Activated CD4-positive, CD25-positive, alpha-beta regulatory T cell treated with anti-CD3 and anti-CD28 coated beads, Interleukin-2, amount 50 U/mL, for 72 hours (primary cell): Measurements from ENCODE around the gene SLC24A3.
"Not testable (repeated sequence)": the region's sequence is repeated elsewhere in the genome, so short reads cannot be mapped to it uniquely, and the experiment has no call there.

Experiments used
- DNase-seq: peaks from one replicate; pipeline ENCODE4 v3.0.0; 2021

SLC24A3 gene

DNA sequence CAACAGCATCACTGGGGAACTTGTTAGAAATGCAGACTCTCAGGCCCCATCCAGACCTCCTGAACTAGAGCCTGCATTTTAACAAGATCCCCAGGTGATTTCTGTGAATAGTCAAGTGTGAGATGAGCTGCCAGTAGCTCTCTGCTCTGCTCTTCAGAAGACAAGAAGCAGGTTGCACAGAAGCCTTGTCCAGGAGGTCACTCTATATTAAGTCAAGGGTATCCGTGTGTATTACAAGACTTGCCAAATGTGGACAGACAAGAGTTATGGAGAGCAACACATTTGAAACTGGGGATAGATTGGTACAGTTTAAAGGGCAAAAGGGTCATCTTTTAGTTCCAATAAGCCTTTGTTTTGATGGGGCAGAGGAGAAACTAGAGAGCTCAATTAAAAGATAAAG, 522.4 kb downstream of the SLC24A3 start:
- DNase-seq, result no peak

DNA sequence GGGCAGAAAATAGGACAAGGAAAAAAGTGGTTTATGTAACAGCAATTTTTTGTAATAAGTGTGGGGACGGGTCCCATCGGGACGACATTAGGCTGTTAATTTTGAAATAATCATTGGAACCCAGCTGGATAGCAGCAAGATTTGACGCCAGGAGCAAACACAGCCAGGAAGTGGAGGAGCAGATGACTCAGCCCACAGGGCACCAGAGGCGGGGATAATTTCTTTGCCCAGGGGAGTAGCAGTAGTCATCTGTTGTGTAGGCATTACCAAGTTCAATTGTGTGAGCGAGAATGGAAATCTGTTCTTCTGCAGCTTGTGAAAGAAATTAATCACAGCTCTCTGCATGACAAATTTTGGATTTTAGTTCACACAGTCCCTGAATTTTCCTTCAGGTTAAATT, 523.0 kb downstream of the SLC24A3 start:
- DNase-seq, result no peak

DNA sequence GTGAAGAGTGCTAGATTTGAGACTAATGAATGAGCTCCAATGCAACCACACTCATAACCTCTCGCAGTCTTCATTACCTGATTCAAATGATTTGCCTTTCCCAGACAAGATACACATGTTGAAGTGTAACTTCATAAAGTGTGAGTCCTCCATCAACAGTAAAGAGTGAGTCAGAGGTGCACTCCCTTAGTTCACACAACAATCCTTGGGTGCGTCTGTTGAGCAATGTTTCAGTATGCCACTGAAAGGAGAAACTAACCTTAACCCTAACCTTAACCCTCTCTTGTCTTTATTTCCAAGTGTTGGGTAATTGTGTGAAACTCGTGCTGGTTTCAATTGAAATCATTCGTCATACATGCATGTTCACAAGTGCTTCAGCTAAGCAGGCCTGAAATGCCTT, 524.6 kb downstream of the SLC24A3 start:
- DNase-seq, result no peak

DNA sequence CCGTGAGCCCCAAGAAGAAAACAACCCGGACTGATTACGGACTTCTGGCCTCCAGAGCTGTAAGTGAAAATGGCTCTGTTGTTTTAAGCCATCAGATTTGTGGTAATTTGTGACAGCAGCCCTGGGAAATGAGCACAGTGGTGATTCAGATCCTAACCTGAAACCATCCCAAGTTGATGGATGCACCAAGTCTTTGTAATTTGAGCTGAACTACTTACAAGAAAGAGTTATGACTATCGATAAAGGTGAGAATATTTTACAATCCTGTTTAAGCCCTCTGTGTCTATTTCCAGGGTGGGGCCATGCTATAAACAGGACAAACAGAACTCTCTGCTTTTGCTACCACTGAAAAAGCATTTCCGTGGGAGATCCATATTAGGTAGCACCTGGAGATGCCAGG, 526.5 kb downstream of the SLC24A3 start:
- no peak for DNase-seq

DNA sequence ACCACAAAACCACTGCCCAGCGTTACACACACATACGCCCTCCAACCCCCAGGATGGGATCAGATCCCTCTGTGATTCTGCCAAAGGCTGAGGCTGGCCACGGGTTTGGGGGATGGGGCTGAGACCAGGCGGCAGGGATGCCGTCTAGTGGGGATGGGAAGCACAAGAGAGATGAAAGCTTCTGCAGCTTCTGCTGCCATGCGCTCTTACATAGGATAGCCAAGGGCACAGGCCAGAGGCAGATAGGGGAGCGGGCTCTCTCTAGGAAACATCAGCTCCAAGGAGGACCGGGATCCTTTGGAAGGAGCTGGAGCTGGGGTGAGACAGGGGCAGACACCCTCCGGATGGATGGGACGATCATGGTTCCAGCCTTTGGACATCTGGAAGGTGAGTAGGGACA, 526.9 kb downstream of the SLC24A3 start:
- no peak for DNase-seq

DNA sequence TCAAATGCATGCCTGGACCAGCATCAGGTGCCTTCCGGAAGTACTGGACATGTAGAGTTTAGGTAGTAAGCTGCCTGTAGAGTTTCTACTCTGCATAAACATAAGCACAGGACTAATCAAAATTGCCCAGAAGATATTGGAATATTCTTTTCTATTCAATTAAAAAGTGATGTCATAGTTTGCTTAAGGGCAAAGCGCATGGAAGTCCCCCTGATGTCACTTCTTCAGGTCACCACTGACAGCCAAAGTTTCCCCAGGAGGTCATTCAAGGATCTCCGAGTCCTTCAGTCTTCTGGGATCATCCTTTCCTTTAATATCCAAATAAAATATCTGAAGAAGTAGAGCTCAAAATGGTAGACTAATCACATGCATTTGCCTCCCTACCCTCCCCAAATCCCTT, 528.1 kb downstream of the SLC24A3 start:
- DNase-seq, result no peak

DNA sequence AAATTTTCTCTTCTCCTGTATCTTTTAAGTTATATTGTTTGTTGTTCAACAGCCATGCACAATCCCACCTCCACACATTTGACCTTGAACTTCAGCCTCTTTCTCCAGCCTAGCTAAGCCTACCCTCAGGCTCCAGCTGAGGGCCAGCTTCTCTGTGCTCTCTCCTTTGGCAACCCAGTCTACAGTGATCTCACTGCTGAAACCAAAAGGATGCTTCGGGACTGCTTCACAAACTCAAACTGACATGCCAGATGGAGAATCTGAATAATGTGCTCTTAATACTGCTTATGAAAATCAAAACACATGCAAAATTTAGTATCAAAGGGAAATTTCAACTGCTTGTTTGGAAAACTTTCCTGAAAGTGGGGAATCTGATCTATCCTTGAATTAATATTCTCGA, 529.5 kb downstream of the SLC24A3 start:
- DNase-seq, result no peak

DNA sequence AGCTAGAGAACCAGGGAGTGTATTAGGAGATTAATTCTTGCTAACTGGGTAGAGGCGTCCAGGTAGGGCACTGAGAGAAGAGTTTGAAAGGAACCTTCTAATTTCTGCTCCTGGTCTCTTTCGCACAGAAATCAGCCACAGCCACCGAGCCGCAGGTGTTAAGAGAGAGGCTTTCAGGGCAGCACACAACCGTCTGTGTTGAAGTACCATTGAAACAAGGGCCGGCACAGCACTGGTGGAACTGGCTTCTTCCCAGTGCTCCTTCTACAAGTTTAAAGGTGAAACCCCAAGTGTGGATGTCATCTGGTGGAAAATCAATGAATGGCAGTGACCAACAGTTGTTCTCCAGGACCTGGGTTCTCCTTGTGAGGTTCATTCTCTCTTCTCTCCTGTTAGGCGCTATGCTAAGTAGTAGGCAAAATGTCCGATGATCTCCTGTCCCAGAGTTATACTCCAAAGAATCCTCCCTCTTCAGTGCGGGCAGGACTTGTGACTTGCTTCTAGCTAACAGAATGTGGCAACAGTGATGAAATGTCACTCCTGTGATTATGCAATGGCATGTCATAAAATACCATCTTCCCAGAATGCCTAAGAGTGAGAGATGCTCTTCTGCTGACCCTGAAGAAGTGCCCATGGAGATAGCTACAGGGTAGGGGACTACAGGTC, 530.7 kb downstream of the SLC24A3 start:
- DNase-seq, result no peak

DNA sequence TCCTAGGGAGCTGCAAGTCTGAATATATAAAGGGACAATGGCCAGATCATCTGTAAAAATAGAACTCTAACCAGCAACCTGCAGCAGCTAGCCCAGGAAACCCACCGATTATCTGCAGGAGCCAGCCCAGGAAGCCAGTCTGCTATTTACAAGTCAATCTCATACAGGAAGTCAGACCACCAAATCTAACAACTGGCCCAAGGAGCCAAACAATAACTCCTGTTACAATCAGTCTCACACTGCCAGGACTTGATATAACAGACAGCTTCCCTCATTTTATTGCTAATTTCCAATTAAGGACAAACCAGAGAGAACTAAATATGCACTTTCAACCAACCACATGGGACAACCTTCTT, 531.2 kb downstream of the SLC24A3 start:
- DNase-seq, result no peak

DNA sequence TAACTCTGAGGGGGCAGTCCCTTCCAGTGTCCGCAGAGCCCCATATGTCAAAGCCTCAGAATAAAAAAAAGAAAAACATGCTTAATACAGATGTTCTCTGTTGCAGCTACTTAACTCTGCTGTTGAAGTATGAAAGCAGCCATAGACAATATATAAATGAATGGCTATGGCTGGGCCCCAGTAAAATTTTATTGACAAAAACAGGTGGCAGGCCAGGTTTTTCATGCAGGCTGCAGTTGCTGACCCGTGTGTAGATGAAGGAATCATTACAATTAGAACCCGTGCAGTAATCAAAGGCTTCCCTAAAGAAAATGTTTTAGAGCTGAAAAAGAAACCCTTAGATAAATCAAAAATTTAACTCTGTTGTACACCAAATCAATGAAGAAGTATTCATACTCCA, 532.7 kb downstream of the SLC24A3 start:
- DNase-seq, result no peak

DNA sequence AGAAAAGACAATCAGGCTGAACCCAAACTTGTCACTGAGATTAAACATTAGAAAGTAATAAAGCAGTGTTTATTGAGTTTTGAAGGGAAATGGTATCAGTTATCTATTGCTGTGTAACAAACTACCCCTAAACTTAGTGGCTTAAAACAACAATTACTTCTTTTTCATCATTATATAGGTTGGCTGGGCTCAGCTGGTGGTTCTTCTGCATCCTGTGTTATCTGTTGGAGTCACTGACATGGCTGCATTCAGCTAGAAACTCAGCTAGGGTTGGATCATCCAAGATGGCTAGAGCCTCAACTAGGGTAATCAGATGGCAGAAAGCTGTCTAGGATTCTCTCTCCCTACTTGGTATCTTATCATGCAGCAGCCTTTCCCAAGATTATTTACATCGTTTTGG, 533.1 kb downstream of the SLC24A3 start:
- DNase-seq, result no peak

DNA sequence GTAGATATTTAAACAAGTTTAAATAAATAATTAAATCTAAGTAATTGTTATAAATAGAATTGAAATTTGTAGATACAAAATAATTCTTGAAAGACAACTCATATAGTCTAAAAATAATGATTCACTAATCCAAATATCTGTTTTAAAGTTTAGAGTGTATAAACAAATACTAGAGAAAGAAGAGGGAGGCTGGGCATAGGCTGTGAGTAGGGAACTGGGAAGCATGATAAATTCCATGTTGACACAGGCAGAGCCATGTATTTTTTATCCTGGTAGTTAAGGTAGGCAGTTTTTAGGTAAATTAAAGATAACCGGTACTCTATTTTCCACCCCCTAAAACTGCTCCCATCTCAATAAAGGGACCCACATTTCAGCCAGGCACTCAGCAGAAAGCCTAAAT, 534.0 kb downstream of the SLC24A3 start:
- DNase-seq, result no peak

DNA sequence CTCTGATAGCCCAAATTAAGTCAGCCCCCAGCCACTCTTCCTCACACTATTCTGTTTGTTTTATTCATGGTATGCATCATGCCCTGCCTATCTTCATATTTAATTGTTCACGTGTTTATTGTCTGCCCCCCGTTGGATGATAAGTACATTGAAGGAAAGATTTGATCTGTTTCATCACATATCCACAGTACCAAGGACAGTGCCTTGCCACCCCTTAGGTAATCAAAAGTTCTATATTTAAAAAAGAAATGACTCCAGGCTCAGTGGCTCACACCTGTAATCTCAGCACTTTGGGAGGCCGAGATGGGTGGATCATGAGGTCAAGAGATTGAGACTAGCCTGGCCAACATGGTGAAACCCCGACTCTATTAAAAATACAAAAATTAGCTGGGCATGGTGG, 535.5 kb downstream of the SLC24A3 start:
- no peak for DNase-seq

DNA sequence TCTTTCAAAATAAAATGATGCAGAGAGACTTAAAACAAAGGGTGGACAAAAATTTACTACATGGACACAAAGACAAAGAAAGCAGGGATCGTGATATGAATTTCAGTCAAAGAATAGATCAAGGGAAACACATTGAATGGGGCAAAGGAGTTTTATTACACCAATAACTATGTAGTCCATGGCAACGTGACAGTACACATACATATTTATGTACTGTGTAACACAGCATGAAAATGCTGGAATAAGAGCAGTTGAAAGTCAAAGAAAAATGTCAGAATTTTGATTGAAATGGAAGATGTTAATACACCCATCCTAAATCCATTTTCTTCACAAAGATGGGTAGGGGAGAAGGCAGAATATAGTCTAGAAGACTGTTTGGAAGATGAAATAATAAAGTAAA, 536.2 kb downstream of the SLC24A3 start:
- no peak for DNase-seq

DNA sequence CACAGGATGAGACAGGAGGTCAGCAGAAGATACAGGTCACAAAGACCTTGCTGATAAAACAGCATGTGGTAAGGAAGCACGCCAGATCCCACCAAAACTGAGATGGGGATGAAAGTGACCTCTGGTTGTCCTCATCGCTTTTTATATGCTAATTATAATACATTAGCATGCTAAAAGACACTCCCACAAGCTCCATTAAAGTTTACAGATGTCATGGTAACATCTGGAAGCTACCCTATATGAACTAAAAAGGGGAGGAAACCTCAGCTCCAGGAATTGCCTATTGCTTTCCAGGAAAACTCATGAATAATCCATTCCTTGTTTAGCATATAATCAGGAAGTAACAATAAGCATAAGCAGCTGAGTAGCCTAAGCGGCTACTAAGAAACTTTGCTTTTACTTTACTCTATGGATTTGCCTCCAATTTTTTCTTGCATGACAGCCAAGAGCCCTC, 537.2 kb downstream of the SLC24A3 start:
- no peak for DNase-seq

DNA sequence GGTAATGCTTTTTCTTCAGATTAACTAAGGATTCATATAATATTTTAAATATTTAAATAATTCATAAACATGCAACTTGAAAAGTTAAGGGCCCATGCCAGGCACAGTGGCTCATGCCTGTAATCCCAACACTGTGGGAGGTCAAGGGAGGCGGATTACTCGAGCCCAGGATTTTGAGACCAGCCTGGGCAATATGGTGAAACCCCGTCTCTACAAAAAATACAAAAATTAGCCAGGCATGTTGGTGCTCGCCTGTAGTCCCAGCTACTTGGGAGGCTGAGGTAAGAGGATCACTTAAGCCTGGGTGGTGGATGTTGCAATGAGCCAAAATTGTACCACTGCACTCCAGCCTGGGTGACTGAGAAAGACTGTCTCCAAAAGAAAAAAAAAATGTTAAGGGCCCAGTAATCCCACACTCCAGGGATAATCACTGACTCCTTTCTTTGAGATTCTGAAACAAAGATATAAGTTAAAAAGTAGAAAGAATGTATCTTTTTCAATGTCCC, 537.7 kb downstream of the SLC24A3 start:
- no peak for DNase-seq

DNA sequence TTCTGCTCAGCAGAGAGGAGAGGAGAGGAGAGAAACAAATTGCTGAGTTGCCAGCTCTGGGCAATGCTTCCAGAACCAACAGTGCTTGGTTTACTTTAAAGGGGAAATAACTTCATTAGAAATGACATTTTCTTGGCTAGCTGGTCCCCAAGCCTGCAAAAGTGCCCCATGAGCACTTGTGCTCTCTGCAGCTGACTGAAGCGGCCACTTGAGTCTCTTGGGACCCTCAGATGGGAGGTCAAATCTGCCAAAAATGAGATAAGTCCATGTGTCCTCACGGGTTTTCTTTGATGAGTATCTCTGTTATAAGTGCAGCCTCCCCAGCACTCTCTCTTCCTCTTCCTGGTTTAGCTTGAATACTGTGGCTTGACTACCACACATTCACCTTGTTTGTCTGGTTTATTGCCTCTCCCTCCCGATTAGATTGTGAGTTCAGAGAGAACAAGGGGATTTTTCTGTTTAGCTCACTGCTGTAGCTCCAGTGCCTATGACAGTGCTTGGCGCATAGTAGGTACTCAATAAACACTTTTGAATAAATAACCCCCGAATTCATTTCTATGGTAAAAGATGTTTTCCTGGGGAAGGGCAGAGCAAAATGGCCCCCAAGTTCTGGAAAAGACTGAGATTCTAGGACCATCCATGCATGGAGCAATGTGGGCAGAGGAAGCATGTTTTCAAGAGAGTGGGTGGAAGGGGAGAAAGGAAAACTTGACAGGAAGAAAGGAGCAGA, 538.6 kb downstream of the SLC24A3 start:
- no peak for DNase-seq

DNA sequence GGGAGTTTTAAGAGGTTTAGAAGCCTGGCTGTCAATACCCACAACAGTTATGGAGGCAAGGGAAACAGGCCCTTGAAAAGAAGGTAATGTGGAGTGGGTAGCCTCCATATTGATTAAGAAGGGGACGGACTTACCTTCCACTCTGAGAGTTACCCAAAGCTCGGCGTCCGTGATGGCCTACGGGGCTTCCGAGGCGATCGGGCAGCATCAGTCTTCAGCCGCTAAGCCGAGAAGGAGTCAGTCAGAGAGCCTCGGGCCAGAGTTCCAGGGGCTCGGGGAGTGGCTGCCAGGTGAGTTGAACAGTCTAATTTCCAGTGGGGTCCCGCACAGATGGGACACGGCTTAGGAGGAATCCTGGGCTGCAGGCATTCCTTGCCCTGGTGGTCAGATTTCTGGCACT, 541.8 kb downstream of the SLC24A3 start:
- not testable (repeated sequence) for DNase-seq

DNA sequence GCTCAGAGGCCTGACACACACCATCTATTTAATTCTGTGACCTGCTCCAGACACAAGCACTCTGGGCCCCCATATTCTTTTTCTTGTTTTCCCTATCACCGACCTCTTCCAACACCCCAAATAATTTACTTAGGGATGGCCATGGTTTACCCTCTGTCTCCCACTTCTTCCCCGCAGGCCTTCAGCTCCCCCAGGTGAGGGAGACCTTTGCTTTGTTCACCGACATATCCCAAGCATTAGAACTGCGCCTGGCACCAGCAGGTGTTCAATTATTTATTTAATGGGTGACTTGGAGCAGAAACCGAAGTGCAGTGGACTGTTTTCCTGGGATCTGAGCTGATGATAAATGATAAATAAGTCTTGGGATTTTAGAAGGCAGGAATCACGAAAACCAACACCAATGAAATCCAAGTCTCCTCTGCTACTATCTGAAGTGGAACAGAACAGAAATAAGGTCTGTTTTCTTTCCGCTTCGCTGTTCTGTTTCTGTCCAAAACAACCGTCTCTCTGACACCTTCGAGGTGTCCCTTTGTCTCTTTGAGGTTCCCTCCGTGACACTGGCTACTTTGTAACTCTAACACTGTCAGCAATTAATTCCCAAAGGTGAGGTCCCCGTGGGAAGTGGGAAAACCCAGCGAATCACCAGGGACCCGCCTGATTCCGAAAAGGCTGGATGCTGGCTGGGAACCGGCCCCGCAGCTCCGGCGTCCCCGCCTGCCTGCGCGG, 544.5 kb downstream of the SLC24A3 start:
- no peak for DNase-seq

DNA sequence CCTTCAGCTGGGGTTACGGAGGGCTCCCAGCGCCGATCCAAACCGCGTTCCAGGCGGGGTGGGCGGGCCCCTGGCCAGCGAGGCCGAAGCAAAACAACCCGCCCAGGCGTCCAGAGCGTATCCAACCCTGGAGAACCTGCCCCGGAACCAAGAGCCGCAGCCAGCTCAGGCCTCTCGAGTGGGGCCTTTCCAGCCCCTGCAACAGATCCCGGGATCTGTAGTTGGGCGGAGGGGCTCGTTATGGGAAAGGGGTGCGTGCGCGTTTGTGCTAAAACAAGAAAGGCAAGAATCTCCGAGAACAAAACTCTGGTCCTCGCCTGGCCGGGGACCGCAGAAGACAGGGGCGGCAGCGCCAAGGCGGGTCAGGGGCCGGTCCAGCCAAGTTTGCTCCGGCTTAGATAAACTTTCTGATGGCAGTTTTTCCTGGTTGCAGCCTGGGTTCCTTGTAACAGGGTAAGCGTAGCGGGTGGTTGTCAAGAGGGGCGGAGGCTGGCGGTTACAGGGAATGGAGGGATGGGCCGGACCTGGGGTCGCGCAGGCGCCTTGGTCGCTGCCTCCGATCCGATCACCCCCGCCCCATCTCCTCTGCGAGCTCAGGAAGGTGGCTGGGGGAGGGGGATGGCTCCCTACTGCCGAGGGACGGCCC, 545.2 kb downstream of the SLC24A3 start:
- DNase-seq, result no peak

DNA sequence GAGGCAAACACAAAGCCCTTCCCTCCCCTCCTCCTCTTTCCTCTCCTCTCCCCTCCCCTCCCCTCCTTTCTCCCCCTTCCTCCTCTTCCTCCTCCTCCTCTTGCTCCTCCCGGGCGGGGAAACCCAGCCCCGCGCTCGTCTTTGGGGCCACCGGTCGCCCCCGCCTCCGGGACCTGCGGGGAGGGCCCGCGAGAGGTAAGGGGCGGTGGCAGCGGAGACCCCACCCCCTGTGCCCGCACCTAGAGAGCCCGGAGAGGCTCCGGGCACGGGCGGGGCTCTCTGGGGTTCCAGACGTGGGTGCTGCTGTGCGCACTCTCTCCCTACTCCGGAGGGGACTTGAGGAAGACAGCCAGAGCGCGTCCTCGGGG, 545.7 kb downstream of the SLC24A3 start, which contains the start of gene RIN2:
RIN2 (plus strand) TSS at position 126 of the 368 bp plus-strand sequence. CDS start 131,344 bp downstream, outside the sequence.
- no peak for DNase-seq

DNA sequence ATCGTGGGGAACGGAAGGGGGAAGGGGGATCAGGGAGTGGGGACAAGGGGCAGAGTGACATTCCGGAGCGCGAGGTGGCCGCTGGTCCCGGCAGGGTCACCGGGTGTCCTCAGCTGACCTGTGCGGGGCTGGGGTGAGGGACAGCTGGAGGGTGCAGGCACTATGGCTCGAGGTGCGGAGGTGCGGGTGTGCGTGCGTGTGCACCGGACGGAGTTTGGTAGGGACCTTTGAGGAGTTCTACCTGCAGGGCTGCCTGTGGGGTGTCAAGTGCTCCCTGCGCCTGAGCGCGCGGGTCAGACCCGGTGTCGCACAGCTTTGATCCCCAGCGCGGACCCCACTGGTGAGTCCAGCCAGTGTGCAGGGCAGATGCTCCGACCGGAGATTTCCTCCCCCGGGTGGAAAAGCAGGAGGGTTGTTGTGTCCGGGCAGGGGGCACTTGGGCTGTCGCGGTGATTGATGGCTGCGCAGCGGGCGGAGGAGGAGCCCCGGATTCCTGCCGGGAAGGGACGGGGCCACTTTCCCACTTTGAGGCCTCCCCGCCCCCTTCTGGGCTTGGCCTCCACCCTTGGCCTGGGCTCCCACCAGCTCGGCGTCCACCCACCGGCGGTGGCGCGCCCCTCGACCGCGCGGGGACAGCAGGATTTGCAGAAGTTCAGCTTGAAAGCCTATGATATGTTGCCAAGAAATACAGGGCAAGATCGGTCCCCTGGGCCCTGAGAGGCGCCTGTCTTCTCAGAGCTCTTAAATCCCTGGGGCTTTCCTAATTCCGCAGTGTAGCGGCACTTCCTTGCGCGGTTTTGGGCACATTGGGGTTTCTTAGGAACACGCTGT, 546.3 kb downstream of the SLC24A3 start:
- DNase-seq, result no peak

DNA sequence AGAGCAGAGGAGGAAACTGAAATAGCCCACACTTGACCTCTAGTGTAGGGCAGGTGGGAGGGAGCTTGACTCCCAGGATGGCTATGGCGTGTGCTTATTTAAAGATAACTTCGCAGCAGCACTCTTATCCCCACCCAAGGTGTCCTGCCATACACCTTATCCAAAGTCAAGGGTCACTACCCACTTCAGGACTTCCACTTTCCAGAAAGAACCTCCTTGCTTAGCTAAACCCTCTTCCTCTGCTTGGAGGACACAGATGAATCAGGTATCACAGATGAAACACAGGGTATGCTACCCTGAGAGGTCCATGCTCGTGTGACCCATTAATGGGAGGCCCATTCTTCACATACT, 547.9 kb downstream of the SLC24A3 start:
- DNase-seq, result no peak
